HK-2 (cell line): ENCODE data around the gene APBA3.
A peak's percentile ranks its signal among the peaks of the same experiment; 100 is the strongest.

Source experiments
- DNase-seq: peaks from one replicate; pipeline ENCODE4 v3.0.0-alpha.2; 2018; ENCODE audit not compliant: unreplicated experiment

The APBA3 gene

DNA sequence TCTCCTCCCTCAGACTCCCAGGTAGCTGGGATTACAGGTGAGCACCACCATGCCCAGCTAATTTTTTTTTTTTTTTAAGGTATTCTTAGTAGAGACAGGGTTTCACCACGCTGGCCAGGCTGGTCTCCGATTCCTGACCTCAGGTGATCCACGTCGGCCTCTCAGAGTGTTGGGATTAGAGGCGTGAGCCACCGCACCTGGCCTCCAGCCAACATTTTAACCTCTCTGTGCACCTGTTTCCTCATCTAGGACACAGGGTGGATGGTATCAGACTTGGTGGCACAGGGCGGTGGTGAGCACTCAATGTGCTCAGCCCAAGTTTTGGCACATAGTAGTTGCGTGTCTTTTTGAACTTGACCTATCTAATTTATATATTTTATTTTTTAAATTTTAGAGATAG is 12.5 kb downstream of the APBA3 start:
- DNase-seq = no peak

DNA sequence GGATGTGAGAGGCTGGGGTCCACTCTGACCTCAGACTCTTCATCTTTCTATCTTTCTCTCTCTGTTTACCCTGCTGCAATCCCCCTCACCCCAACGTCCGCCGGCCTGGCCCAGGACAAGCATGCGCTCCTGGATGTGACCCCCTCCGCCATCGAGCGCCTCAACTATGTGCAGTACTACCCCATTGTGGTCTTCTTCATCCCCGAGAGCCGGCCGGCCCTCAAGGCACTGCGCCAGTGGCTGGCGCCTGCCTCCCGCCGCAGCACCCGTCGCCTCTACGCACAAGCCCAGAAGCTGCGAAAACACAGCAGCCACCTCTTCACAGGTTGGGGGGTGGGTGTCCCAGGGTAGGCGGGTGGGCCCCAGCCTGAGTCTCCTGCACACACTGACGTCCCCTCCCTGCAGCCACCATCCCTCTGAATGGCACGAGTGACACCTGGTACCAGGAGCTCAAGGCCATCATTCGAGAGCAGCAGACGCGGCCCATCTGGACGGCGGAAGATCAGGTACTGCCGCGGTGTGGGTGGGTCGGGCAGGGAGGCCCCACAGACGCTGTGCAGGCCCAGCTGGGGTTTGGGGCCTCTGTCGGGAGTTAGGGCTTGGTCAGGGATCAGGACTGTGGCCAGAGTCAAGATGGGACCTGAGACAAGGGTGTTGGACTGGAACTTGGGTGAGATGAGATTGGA is 15.0 kb downstream of the APBA3 start:
- DNase-seq = no peak

DNA sequence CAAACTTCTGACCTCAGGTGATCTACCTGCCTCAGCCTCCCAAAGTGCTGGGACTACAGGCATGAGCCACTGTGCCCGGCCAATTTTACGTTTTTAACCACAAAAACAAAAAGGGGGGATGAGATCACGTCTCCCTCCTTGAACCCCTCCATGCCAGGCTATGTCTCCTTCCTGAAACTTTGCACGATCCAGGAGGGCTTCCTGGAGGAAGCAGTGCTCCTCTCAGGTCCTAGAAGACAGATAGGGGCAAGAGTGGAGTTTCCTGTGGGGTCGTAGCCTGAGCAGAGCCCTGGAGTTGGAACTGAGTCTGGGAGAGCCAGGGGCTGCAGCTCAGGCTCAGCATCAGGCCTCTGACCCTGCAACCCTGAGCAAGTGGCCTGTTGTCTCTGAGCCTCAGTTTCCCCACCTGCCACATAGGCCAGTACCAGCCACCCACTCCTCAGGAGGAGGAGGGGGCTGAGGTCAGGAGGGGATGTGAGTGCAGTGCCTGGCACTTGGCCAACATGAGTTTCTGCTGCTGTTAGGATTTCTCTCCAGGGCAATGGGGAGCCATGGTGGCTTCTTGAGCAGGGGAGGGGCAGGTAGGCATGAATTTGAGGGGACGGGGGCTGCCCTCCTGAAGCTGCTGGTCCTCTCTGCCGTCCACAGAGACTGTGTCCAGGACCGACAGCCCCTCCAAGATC is 16.0 kb downstream of the APBA3 start:
- DNase-seq = no peak

DNA sequence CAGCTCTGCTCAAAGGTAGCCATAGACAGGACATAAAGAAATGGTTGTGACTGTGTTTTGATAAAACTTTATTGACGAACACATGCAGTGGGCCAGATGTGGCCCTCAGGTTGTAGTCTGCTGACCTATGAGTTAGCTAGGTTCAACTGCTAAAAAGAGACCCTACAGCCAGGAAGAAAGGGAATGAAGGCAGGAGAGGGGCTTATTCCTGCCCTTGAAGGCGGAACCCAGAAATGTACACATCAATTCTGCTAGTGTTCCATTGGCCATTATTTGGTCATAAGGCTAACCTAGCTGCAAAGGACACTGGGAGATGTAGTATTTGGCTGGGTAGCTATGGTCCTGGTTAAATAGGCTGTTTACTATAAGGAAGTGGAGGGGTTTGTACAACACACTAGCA is 18.0 kb downstream of the APBA3 start:
- no peak for DNase-seq

DNA sequence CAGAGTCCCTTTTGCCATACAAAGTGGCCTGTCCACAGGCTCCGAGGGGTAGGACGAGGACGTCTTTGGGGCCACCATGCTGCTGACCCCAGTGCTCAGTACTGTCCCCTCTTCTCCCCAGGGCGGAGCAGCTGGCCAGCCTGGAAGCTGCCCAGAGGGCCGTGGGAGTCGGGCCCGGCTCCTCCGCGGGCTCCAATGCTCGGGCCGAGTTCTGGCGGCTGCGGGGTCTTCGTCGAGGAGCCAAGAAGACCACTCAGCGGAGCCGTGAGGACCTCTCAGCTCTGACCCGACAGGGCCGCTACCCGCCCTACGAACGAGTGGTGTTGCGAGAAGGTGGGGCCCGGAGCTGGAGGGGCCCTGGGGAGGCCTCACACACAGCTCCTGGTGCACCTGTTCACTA is 21.1 kb downstream of the APBA3 start:
- DNase-seq = no peak

DNA sequence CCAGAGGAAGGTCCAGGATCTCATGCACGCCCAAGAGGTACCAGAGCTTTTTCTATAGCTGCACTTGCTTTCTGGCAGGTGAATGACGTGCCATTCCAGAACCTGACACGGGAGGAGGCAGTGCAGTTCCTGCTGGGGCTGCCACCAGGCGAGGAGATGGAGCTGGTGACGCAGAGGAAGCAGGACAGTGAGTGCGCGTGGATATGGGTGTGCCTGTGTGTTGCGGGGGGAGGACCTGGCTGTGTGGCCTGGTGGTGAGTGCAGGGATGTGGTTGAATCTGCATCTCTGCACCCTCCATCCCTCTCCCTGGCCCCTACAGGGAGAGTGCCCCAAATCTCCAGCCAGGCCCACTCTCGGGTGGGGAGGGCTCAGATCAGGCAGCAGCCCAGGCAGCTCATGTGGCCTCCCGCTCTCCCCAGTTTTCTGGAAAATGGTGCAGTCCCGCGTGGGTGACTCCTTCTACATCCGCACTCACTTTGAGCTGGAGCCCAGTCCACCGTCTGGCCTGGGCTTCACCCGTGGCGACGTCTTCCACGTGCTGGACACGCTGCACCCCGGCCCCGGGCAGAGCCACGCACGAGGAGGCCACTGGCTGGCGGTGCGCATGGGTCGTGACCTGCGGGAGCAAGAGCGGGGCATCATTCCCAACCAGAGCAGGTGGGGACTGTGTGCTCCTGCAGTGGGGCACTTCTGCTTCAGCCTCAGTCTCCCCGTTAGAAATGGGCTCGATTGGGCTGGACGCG is 22.8 kb downstream of the APBA3 start:
- no peak for DNase-seq

DNA sequence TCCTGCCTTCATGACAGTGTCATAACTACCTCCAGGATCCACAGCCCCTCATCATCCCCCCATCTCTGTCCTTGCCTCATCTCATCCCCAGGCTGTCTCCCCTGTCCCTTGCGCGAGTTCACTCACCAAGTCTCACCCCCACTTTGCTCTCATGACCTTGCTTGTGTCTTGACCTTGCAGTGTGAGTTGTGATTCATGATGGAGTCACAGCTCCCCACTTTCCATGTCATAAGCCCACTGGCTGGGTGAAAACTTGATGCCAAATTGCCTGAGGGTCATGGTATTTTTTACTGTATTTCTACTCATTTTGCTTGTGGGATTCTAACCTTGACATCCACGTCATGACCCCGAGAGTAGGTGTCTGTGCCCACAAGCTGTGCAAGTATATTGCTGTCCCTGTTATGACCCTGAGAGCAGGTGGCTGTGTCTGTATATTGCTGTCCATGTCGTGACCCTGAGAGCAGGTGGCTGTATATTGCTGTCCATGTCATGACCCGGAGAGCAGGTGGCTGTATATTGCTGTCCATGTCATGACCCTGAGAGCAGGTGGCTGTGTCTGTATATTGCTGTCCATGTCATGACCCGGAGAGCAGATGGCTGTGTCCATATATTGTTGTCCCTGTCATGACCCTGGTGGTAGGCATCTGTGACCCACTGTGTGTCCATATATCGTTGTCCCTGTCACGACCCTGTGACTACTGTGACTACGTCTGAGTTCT is 23.8 kb downstream of the APBA3 start:
- DNase-seq = no peak

DNA sequence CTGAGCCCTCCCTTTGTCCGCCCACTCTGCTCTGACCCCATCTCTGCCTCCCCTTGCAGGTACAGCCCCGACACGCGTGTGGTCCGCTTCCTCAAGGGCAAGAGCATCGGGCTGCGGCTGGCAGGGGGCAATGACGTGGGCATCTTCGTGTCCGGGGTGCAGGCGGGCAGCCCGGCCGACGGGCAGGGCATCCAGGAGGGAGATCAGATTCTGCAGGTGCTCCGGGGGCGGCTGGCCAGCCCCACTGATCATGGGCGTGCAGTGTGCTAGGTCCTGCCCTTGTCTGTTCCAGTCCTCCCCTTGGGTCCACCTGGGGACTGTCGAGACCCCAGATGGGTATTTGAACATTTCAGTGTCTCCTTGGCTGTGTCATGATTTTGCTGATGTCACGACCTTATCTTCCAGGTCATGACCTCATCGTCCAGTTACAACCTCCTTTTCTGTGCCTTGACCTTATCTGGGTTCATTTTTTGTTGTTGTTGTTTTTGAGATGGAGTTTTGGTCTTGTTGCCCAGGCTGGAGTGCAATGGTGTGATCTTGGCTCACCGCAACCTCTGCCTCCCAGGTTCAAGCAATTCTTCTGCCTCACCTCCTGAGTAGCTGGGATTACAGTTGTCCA is 25.3 kb downstream of the APBA3 start:
- DNase-seq = no peak

DNA sequence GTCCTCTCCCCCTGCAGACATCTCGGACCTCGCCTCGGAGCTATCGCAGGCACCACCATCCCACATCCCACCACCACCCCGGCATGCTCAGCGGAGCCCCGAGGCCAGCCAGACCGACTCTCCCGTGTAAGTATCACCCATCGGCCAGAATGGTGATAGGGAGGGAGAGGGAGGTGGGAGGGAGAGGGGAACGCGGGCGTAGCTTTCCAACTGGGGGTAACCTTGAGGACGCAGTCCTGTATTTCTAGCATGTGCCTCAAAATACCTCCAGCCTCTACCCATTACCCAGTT is 27.2 kb downstream of the APBA3 start:
- no peak for DNase-seq

DNA sequence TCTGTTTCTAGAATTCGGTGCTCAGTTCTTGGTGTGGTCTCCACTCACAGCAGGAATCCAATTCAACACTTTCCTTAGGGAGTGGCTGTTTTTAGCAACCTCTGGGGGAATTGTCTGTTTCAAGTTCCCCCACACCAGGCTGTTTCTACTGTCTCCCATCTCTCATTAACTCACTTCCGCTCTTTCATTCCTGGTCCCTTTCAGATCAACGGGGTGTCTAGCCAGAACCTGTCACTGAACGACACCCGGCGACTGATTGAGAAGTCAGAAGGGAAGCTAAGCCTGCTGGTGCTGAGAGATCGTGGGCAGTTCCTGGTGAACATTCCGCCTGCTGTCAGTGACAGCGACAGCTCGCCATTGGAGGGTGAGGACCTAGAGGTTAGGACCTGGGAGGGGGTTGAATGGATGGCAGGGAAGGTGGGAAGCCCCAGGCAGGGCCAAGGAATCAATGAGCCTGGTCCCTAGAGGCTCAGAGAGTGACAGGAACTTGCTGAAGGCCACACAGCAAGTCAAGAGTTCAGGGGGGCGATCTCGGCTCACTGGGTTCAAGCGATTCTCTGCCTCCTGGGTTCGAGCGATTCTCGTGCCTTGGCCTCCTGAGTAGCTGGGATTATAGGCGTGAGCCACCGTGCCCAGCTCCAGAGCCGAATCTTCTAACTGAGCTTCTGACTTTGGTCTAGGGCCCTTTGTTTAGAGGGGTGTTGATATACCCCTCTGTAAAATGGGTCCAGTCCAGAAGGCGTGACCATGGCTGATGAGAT is 27.8 kb downstream of the APBA3 start:
- no peak for DNase-seq

DNA sequence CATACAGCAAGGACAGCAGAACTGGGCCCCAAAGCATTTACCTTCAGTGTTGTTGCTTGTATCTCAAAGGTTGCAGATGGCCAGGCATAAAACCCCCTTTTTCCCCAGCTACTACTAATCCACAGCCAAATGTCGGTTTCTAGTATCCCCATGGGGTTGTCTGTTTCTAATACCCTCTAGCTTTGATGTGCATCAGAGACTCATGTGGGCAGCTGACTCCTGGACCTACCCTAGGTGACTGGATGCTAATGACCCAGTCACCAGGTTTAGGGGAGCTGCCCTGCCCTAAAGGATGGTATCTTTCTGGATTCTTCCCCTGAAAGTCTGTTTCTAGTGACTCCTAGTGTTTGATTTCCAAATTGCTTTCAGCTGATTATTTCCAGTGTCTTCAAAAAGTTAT is 29.4 kb downstream of the APBA3 start:
- DNase-seq = no peak

DNA sequence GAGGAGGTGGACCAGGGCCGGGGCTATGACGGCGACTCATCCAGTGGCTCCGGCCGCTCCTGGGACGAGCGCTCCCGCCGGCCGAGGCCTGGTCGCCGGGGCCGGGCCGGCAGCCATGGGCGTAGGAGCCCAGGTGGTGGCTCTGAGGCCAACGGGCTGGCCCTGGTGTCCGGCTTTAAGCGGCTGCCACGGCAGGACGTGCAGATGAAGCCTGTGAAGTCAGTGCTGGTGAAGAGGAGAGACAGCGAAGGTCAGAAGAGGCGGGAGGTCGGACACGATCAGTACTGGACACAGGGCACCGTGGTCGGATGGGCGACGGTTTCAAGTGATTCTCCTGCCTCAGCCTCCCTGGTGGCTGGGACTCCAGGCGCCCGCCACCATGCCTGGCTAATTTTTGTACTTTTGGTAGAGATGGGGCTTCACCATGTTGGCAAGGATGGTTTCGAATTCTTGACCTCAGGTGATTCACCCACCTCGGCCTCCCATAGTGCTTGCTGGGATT is 31.0 kb downstream of the APBA3 start:
- no peak for DNase-seq

DNA sequence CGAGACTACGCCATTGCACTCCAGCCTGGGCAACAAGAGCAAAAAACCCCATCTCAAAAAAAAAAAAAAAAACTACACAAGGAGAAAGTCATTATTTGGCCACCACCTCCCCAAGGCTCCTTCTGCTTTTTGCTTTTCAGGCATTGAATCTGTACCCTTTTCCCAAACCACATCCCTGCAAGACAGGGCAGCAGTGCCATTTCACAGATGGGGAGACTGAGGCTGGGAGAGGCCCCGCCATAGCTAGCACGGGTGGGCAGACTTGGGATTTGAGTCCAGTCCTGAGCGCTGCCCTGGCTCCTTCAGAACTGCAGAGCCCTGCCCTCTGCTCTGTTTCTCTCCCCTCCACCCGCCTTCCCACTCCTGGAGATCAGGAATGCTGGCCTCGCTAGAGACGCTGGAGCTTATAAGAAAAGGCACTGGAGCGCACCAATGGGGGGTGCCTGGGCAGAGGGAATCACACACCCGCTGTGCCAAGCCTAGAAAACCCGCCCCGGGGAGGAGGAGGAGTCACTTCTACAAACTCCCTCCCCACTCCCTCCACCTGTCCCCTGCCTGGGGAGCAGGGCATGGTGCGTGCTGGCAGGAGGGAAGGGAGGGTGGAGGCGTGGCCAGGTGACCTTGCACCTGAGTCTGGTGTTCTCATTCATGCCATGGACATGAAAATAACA is 35.7 kb downstream of the APBA3 start:
- DNase-seq = no peak

DNA sequence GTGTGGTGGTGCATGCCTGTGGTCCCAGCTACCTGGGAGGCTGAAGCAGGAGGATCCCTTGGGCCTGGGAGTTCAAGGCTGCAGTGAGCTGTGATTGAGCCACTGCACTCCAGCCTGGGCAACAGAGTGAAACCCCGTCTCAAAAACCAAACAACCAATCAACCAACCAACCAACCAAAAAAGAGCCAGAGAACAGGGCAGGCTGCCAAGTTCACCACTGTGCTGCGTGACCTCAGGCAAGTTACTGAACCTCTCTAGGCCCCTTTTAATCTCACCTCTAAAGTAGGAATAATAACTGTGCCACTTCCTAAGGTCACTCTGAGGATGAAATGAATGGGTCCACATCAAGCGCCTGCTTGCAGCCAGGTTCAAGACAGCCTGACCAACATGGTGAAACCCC is 36.4 kb downstream of the APBA3 start:
- no peak for DNase-seq

DNA sequence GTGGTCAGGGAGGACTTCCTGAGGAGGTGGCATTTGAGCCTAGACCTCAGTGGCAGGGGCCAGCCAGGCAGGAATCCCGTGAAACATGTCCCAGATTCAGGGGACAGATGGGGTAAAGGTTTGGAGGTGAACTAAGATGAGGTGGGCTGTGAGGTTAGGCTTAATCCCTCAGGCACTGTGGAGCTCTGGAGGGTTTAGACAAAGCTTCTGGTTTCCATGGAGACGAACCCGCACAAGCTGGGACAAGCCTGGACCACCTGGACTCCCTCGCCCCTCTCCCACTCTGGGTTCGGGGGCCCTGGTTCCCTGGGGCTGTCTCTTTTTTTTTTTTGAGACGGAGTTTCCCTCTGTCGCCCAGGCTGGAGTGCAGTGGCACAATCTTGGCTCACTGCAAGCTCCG is 37.6 kb downstream of the APBA3 start:
- DNase-seq = no peak

DNA sequence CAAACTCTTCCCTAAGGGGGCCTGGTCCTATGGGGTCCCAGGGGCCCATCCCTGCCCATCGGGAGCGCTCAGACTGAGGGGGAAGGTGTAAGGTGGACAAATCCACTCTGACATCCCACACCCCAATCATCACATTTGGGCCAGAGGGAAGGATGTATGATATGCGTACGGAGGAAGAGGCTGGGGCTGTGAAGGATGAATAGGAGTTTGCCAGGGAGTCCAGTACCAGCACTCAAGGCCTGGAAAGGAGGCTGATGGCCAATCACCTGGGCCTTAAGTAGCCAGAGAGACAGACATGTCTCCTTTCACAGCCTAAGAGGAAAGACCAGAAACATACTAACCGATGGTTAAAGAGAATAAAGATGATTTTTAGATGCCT is 38.4 kb downstream of the APBA3 start:
- DNase-seq = no peak

DNA sequence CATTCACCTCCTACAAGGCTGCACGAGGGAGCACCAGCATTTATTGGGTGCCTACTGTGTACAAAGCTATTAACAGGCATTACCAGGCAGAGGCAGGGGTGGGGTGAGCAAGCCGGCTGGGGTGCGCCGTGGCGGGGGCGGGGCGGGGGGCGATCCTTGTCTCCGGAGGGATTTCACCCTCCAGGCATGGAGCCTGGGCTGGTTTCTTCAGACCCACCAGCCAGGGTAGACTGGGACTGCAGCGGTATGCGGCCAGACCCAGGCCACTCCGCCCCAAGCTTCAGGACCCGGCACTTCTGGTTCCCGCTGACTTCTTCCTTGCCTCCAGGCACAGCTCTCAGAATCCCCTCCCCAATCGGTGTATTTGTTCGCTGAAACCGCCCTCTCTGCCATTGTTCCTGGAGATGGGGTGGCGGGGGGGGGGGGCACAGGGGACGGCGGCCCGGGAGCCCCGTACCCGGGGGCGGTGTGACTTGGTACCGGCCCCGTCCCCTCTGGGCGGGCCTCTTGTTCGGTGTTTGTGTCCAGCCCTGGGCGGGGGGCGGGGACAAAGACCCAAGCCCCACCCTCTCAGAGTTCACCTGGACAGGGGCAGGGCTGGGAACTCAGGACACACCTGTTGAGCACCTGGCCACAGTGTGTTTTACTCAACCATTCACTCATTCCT is 38.9 kb downstream of the APBA3 start:
- DNase-seq = no peak

DNA sequence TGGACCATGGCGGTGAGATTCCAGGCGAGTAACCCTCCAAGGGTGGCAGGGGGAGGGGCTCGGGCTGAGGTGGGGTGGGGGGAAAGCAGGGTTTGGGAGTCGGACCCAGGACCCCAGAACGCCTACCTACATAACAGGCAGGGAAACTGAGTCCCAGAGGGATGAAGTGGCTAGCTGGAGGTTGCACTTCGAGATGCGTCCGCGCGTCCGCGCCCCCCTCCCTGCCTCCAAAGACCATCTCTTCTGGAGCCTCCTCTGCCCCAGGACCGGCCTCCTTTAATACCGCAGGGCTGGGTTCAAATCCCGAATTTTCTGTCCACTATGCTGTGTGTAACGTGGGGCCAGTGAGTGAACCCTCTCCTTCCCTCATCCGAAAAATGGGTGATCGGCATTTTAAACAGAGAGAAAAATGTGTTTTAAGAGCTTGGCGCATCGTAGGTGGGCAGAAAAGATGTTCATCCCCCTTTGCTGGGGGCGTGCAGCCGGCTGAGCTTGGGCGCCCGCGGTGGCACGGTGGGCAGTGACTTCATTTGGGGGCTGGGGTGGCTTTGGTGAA is 39.5 kb downstream of the APBA3 start:
- no peak for DNase-seq

DNA sequence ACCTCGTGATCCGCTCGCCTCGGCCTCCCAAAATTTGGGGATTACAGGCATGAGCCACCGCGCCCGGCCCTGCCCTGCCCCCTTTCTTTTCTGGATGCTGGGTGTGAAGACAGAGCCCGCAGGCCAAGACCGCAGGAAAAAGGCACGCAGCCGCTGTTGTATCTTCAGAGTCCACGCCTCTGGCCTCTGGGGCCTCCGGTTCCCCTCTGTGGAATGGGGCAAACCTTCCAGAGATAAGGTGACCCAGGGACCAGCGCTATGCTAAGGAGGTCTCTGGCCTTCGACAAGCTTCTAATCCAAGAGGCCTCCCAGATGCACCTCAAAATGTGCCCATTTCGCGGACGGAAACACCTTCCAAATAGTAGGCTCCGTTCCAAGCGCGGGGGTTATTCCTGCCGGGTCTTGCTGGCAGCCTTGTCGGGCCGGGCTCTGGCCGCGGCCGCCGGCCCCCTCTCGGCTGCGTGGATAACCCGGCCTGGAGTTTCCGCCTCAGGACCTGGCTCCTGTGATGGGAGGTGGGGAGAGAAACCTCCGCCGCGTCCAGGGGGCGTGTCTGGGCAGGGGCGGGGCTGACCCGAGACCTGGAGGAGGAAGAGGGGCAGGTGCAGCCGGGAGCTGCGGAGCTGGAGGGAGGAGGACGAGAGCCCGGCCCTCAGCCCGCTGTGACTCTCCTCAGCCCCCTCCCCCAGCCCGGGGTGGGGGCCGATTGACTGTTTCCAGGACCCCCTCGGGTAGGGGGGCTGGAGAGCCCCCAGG is 40.2 kb downstream of the APBA3 start:
- DNase-seq = peak; percentile 91
